DOHH2 (cell line): ENCODE data around the gene MYH6.

Source experiments
- H3F3A ChIP-seq: fragments of 200-600 bp; sonication (generic), shearing (Covaris generic); 2 replicates; pipeline ENCODE4 v1.6.0; 2016; ENCODE audit warnings: antibody characterized with exemption, mild to moderate bottlenecking; ENCODE audit not compliant: control insufficient read depth, insufficient read depth
- H3K27ac ChIP-seq: fragments of 200-600 bp; sonication (generic); 2 replicates; pipeline ENCODE4 v1.5.1; 2014; ENCODE audit warnings: low read depth, mild to moderate bottlenecking, low read length, moderate library complexity
- H3K27me3 ChIP-seq: fragments of 200-600 bp; sonication (generic); 2 replicates; pipeline ENCODE4 v1.6.1; 2014; ENCODE audit warnings: mild to moderate bottlenecking, low read length, mixed read lengths; ENCODE audit not compliant: control insufficient read depth
- H3K36me3 ChIP-seq: fragments of 200-600 bp; sonication (generic); 2 replicates; pipeline ENCODE4 v1.6.1; 2014; ENCODE audit warnings: mild to moderate bottlenecking, low read length, moderate library complexity, mixed read lengths; ENCODE audit not compliant: control insufficient read depth
- H3K4me1 ChIP-seq: fragments of 200-600 bp; sonication (generic); 2 replicates; pipeline ENCODE4 v1.6.1; 2014; ENCODE audit warnings: mild to moderate bottlenecking, low read length, mixed read lengths; ENCODE audit not compliant: control insufficient read depth
- H3K4me2 ChIP-seq: fragments of 200-600 bp; sonication (generic); 2 replicates; pipeline ENCODE4 v1.6.0; 2014; ENCODE audit warnings: mild to moderate bottlenecking, low read length, moderate library complexity
- H3K4me3 ChIP-seq: fragments of 200-600 bp; sonication (generic); 2 replicates; pipeline ENCODE4 v1.5.1; 2014; ENCODE audit warnings: mild to moderate bottlenecking, low read length, mixed read lengths
- H3K79me2 ChIP-seq: fragments of 200-600 bp; sonication (generic); 2 replicates; pipeline ENCODE4 v1.6.1; 2014; ENCODE audit warnings: mild to moderate bottlenecking, low read length, mixed read lengths; ENCODE audit not compliant: control insufficient read depth
- H3K9me2 ChIP-seq: fragments of 200-600 bp; sonication (generic); replicated peaks from 2 replicates; pipeline ENCODE4 v1.6.1; 2014; ENCODE audit warnings: mild to moderate bottlenecking, low read length, mixed read lengths; ENCODE audit not compliant: control insufficient read depth
- H3K9me3 ChIP-seq: fragments of 200-600 bp; sonication (generic); 2 replicates; pipeline ENCODE4 v1.6.1; 2014; ENCODE audit warnings: antibody characterized with exemption, low read length, mixed read lengths; ENCODE audit not compliant: control insufficient read depth, insufficient read depth
- H4K20me1 ChIP-seq: fragments of 200-600 bp; sonication (generic); 2 replicates; pipeline ENCODE4 v1.6.0; 2014; ENCODE audit warnings: low read depth, mild to moderate bottlenecking, antibody characterized with exemption, low read length, moderate library complexity; ENCODE audit not compliant: control insufficient read depth, insufficient read depth
- EZH2phosphoT487 ChIP-seq: fragments of 200-600 bp; sonication (generic); IDR thresholded peaks from 2 replicates; pipeline ENCODE4 v1.6.1; 2017; ENCODE audit warnings: borderline replicate concordance, mild to moderate bottlenecking, antibody characterized with exemption, low read length, moderate library complexity, mixed read lengths
- TF ChIP-seq, protein P1 (sequence below): fragments of 200-600 bp; sonication (generic); IDR thresholded peaks from one replicate; pipeline ENCODE4 v1.5.1; 2014; ENCODE audit warnings: antibody characterized with exemption, mild to moderate bottlenecking, low read depth, low read length; ENCODE audit not compliant: poor library complexity, severe bottlenecking

Gene MYH6

DNA sequence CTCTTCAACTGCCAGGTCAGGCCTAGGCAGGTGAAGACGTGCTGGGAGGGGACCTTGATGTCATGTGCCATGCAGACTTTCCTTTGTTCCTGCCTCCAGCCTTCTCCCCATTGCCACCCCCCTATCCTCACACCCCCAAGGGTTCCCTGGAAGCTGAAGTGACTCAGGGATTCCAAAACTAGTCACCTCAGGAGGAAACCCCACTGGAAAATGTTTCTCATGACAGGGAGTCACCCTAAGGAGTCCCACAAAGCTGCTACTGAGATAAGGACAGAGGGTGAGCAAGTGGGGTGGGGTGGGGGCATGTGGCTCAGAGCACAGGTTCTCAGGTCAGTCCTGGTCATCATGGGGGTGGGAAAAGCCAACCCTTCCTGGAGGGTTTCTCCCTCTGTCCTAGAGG lies 37.9 kb downstream of the MYH6 start:
- Histone ChIP-seq H4K20me1 (no peaks in the 10 kb centered on the region), H3K4me2 (no peak overlapping the region), H3K27me3 (peaks cover 3% of the 10 kb centered on the region; the same call in 1 of the 2 replicates), H3K4me1 (0 out of 2 replicates have a peak, but pooled peaks cover 5% of the 10 kb centered on the region), H3K4me3 (no peak overlapping the region), H3K9me3 (no peaks in the 10 kb centered on the region), H3K36me3 (no peaks in the 10 kb centered on the region), H3F3A (no peaks in the 10 kb centered on the region), H3K79me2 (no peaks in the 10 kb centered on the region), H3K27ac (no peak overlapping the region), H3K9me2 (no peaks in the 10 kb centered on the region)
- no peak for TF ChIP-seq EZH2phosphoT487
- TF ChIP-seq, protein P1, sequence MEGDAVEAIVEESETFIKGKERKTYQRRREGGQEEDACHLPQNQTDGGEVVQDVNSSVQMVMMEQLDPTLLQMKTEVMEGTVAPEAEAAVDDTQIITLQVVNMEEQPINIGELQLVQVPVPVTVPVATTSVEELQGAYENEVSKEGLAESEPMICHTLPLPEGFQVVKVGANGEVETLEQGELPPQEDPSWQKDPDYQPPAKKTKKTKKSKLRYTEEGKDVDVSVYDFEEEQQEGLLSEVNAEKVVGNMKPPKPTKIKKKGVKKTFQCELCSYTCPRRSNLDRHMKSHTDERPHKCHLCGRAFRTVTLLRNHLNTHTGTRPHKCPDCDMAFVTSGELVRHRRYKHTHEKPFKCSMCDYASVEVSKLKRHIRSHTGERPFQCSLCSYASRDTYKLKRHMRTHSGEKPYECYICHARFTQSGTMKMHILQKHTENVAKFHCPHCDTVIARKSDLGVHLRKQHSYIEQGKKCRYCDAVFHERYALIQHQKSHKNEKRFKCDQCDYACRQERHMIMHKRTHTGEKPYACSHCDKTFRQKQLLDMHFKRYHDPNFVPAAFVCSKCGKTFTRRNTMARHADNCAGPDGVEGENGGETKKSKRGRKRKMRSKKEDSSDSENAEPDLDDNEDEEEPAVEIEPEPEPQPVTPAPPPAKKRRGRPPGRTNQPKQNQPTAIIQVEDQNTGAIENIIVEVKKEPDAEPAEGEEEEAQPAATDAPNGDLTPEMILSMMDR, result no peak

GRCh38 chr14:23366426-23366921 lies 41.6 kb downstream of the MYH6 start:
- no peaks in the 10 kb centered on the region for H3F3A ChIP-seq
- H3K4me2 ChIP-seq, result no peak overlapping the region
- H3K4me3 ChIP-seq, result no peak overlapping the region
- TF ChIP-seq, protein P1, result no peak
- no peak for TF ChIP-seq EZH2phosphoT487
- no peak overlapping the region for H3K27ac ChIP-seq
- peaks cover 3% of the 10 kb centered on the region; the same call in 1 of the 2 replicates for H3K27me3 ChIP-seq
- no peaks in the 10 kb centered on the region for H3K79me2 ChIP-seq
- no peaks in the 10 kb centered on the region for H4K20me1 ChIP-seq
- H3K9me3 ChIP-seq, result no peaks in the 10 kb centered on the region
- H3K36me3 ChIP-seq, result no peaks in the 10 kb centered on the region
- H3K4me1 ChIP-seq, result no peaks in the 10 kb centered on the region
- no peaks in the 10 kb centered on the region for H3K9me2 ChIP-seq

DNA sequence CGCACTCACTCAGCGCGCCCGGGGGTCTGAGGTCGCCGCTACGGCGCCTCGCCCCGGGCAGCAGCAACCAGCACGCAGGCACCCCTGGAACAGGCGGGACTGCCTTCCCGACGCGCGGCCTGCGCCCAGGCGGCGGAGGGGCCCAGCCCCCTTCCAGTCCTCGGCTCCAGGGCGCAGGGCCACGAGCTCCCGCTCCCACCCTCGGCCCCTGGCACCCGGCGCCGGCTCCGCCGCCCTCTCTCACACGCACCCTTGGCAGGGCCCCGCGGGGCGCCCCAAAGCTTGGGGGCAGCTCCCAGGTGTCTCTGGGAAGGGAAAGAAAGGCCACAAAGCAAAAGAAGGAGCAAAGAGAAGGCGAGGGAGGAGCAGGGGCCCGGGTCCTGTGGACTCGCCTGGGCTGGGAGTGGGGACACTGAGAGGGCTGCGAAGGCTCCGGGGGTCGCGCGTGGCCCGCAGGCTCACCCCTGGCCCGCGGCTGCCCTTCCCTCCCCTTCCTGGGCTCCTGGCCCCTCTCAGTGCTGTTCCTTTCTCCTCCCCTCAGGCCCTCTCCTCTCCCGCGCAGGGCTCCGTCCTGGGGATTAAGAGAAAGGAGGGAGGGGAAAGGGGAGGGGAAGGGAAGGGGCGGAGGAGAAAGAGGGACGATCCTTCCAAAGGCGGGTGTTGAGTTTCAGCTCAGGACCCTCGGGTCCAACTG lies 42.2 kb downstream of the MYH6 start:
- Histone ChIP-seq H3K27me3 (peaks cover 3% of the 10 kb centered on the region; the same call in 1 of the 2 replicates), H3K4me2 (no peak overlapping the region), H3K27ac (no peak overlapping the region), H3K4me1 (no peaks in the 10 kb centered on the region), H3K79me2 (no peaks in the 10 kb centered on the region), H3F3A (no peaks in the 10 kb centered on the region), H4K20me1 (no peaks in the 10 kb centered on the region), H3K36me3 (no peaks in the 10 kb centered on the region), H3K9me3 (no peaks in the 10 kb centered on the region), H3K9me2 (no peaks in the 10 kb centered on the region), H3K4me3 (no peak overlapping the region)
- TF ChIP-seq, protein P1, result no peak
- TF ChIP-seq EZH2phosphoT487, result no peak
